Glutamatergic neuron (in vitro differentiated cells): ENCODE measurements around the gene MEPE. TPM values are rescaled to one million over a fixed set of nuclear protein-coding genes. Genes with fewer than 3 reads are reported as not detected.
A peak's percentile ranks its signal among the peaks of the same experiment; 100 is the strongest.

Experiments
- DNase-seq: peaks from one replicate; pipeline ENCODE4 v3.0.0; 2022
- H3K27ac Mint-ChIP-seq: one replicate; pipeline ENCODE4 v1.8.0; 2020; ENCODE audit warnings: mild to moderate bottlenecking, mixed read lengths, inconsistent platforms; ENCODE audit not compliant: unreplicated experiment
- H3K27me3 Mint-ChIP-seq: one replicate; pipeline ENCODE4 v1.8.0; 2020; ENCODE audit warnings: mild to moderate bottlenecking, moderate library complexity, mixed read lengths, inconsistent platforms; ENCODE audit not compliant: unreplicated experiment
- H3K36me3 Mint-ChIP-seq: one replicate; pipeline ENCODE4 v1.8.0; 2020; ENCODE audit warnings: mild to moderate bottlenecking, mixed read lengths, inconsistent platforms; ENCODE audit not compliant: unreplicated experiment
- H3K4me1 Mint-ChIP-seq: one replicate; pipeline ENCODE4 v1.8.0; 2020; ENCODE audit warnings: mild to moderate bottlenecking, low read depth, mixed read lengths, inconsistent platforms; ENCODE audit not compliant: unreplicated experiment
- H3K4me3 Mint-ChIP-seq: one replicate; pipeline ENCODE4 v1.8.0; 2020; ENCODE audit warnings: mild to moderate bottlenecking, mixed read lengths, inconsistent platforms; ENCODE audit not compliant: unreplicated experiment
- H3K9me3 Mint-ChIP-seq: one replicate; pipeline ENCODE4 v1.8.0; 2020; ENCODE audit warnings: mild to moderate bottlenecking, moderate library complexity, mixed read lengths, inconsistent platforms; ENCODE audit not compliant: unreplicated experiment
- total RNA-seq: library from RNA; stranded (reverse); fragmentation: NEBNext Ultra II Directional; extraction: Animal tissue kit (Norgen Biotek cat#: 25700); gene quantifications from one replicate; pipeline ENCODE4 v1.2.1, GENCODE V29; 2021; ENCODE audit not compliant: unreplicated experiment
- TF ChIP-seq, protein P1 (sequence below): fragments of 200-600 bp; sonication (generic); IDR thresholded peaks from one replicate; pipeline ENCODE4 v1.5.0; 2021; ENCODE audit not compliant: partially characterized antibody, unreplicated experiment

Gene MEPE
- total RNA-seq, 1 donor from 2014 or later = not detected

DNA sequence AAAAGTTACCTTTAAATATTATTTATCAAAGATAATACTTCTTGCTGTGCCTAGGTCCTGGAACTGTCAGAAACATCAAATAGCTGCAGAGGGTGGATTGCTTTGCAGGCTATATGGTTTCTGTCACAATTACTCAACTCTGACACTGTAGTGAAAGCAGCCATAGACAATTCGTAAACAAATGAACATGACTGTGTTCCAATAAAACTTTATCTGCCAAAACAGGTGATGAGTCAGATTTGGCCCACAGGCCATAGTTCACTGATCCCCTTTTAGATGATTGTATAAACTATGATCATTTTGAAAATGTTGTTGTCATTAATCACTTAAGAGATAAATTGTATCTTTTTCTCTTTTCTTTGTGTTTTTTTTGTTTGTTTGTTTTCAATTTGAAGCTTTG is 8.4 kb upstream of the MEPE start:
- Mint-ChIP-seq H3K4me3 (no peak overlapping the region), H3K4me1 (no peaks in the 10 kb centered on the region), H3K9me3 (peaks cover 3% of the 10 kb centered on the region), H3K27me3 (no peaks in the 10 kb centered on the region), H3K27ac (no peak overlapping the region), H3K36me3 (no peaks in the 10 kb centered on the region)
- TF ChIP-seq, protein P1, sequence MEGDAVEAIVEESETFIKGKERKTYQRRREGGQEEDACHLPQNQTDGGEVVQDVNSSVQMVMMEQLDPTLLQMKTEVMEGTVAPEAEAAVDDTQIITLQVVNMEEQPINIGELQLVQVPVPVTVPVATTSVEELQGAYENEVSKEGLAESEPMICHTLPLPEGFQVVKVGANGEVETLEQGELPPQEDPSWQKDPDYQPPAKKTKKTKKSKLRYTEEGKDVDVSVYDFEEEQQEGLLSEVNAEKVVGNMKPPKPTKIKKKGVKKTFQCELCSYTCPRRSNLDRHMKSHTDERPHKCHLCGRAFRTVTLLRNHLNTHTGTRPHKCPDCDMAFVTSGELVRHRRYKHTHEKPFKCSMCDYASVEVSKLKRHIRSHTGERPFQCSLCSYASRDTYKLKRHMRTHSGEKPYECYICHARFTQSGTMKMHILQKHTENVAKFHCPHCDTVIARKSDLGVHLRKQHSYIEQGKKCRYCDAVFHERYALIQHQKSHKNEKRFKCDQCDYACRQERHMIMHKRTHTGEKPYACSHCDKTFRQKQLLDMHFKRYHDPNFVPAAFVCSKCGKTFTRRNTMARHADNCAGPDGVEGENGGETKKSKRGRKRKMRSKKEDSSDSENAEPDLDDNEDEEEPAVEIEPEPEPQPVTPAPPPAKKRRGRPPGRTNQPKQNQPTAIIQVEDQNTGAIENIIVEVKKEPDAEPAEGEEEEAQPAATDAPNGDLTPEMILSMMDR = no peak
- no peak for DNase-seq

DNA sequence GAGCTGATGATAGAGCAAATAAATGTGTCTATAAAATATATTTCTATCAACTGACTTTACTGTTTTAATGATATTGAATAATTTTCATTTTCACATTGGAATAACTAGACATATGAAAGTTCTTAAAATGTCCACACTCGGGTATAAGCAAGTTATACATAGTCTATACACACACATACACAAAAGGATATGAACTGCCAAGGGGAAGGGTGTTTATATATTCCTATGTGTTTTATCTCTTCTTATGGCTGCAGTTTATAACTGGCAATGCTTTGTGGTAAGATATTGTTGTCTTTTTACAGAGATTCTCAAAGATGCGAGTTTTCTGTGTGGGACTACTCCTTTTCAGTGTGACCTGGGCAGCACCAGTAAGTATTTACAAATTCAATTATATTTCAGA is 1.6 kb downstream of the MEPE start:
- H3K27ac Mint-ChIP-seq = no peak overlapping the region
- no peak for DNase-seq
- H3K4me3 Mint-ChIP-seq = no peak overlapping the region
- TF ChIP-seq, protein P1 = no peak
- peaks cover 3% of the 10 kb centered on the region for H3K4me1 Mint-ChIP-seq
- H3K9me3 Mint-ChIP-seq = peaks cover 2% of the 10 kb centered on the region
- H3K27me3 Mint-ChIP-seq = no peaks in the 10 kb centered on the region
- no peaks in the 10 kb centered on the region for H3K36me3 Mint-ChIP-seq

DNA sequence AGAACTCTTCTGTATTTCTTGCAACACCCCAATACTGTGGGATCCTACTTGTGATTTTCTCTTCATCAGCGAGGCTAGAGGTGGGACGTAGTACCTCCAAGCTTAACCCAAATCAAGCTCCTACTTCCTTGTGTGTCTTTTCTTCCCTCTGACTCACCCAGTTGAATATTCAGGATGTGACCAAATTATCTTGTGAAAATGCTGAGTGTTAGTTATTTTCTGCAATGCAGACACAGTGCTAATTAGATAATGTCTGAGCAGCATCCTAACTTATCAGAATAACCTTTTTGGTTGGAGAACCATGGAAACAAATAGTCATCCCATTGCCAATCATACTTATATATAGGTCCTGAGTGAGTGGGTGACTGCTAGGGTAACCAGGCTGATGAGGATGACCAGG is 2.4 kb downstream of the MEPE start:
- H3K36me3 Mint-ChIP-seq = no peaks in the 10 kb centered on the region
- peaks cover 3% of the 10 kb centered on the region for H3K4me1 Mint-ChIP-seq
- DNase-seq = no peak
- H3K4me3 Mint-ChIP-seq = no peak overlapping the region
- TF ChIP-seq, protein P1 = no peak
- peaks cover 3% of the 10 kb centered on the region for H3K9me3 Mint-ChIP-seq
- H3K27me3 Mint-ChIP-seq = no peaks in the 10 kb centered on the region
- H3K27ac Mint-ChIP-seq = no peak overlapping the region

DNA sequence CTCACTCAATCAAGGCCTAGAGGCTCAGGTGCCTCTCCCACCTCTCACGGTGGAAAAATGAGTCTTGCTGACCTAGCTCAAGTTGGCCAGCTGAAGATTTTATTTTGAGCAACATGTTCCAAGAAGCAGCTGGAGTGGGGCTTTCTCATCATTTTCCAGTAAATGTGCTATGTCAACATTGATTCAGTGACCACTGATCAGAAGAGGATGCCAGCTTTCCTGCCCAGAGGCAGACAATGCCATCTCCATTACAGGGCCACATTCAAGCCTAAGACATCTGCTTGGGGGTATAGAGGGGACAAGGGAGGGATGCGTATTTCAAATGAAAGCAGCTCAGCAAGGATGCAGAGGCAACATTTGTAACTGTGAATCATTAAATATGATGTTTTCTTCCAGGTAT is 3.0 kb downstream of the MEPE start:
- H3K4me3 Mint-ChIP-seq = no peak overlapping the region
- peaks cover 3% of the 10 kb centered on the region for H3K4me1 Mint-ChIP-seq
- peaks cover 3% of the 10 kb centered on the region for H3K9me3 Mint-ChIP-seq
- H3K27me3 Mint-ChIP-seq = no peaks in the 10 kb centered on the region
- no peak for DNase-seq
- no peak overlapping the region for H3K27ac Mint-ChIP-seq
- TF ChIP-seq, protein P1 = no peak
- no peaks in the 10 kb centered on the region for H3K36me3 Mint-ChIP-seq

DNA sequence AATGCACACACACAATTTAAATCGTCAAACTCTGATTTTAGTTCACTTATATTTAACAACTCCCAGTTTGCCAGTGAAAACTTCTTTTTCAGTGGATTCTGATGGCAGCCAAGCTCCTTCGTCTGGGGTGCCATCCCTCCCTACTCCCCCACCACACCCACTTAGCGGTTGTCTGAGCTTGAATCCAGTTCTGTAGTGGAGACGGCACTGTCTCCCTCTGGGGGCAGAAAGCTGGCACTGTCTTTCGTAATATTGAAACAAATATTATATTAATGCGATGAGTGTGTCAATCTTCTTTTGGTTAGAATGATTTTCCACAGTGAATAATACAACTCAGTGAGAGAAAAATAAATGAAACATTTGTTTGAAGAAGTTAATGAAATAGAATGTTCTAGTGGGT is 5.4 kb downstream of the MEPE start:
- Mint-ChIP-seq H3K27ac (no peak overlapping the region), H3K36me3 (no peaks in the 10 kb centered on the region), H3K9me3 (peaks cover 3% of the 10 kb centered on the region), H3K4me1 (peaks cover 3% of the 10 kb centered on the region), H3K27me3 (no peaks in the 10 kb centered on the region), H3K4me3 (no peak overlapping the region)
- peak; percentile 17 for DNase-seq
- TF ChIP-seq, protein P1 = no peak
